Kidney epithelial cell (primary cell): ENCODE measurements around the gene C10orf67. TPM values are rescaled to one million over a fixed set of nuclear protein-coding genes. Genes with fewer than 3 reads are reported as not detected.

Experiments
- DNase-seq: peaks from one replicate; pipeline ENCODE4 v3.0.0-alpha.2; 2010; ENCODE audit warnings: low read depth
- H3K27me3 ChIP-seq: 2 replicates; pipeline ENCODE4 v1.6.0; 2011; ENCODE audit warnings: low read length; ENCODE audit not compliant: control insufficient read depth, insufficient read depth
- H3K36me3 ChIP-seq: 2 replicates; pipeline ENCODE4 v1.5.1; 2011; ENCODE audit warnings: low read length; ENCODE audit not compliant: control insufficient read depth, insufficient read depth
- H3K4me3 ChIP-seq: 2 replicates; pipeline ENCODE4 v1.5.1; 2011; ENCODE audit warnings: low read depth, mild to moderate bottlenecking, control low read depth, low read length
- CTCF ChIP-seq: IDR thresholded peaks from 2 replicates; pipeline ENCODE4 v1.5.1; 2011; ENCODE audit warnings: mild to moderate bottlenecking, moderate library complexity, low read length, control low read depth, inconsistent platforms; ENCODE audit not compliant: insufficient read depth, poor library complexity, severe bottlenecking
- total RNA-seq: library from RNA; depleted of rRNA; stranded (reverse); fragments of >200 nt; gene quantifications from 2 replicates; pipeline ENCODE4 v1.2.3, GENCODE V29; 2015

C10orf67 gene
- total RNA-seq, 1 donor from 2014 or later: not detected

DNA sequence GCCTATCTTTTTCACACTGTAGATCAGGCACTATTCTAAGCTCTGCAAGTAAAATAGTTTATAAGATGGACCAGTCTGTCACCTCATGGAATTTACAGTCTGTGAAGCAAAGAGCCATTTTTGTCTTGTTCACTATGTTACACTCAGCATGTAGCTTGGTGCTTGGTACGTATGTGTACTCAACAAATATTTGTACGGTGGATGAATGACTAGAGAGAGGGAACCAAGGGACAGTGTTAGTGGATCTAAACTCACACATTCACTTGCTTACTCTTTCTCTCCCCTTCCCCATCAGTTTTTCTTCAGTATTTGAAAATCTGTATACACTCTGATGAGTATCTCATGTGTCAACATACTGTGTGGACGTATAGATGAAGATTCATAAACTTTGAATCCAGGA, 106.6 kb downstream of the C10orf67 start:
- H3K27me3 ChIP-seq: no peaks in the 10 kb centered on the region
- H3K36me3 ChIP-seq: no peaks in the 10 kb centered on the region
- no peak for DNase-seq
- H3K4me3 ChIP-seq: no peak overlapping the region
- no peak for TF ChIP-seq CTCF

GRCh38 chr10:23230582-23230981, 114.0 kb downstream of the C10orf67 start:
- no peaks in the 10 kb centered on the region for H3K36me3 ChIP-seq

GRCh38 chr10:23217471-23217870, 127.1 kb downstream of the C10orf67 start:
- H3K36me3 ChIP-seq: no peaks in the 10 kb centered on the region
- DNase-seq: no peak
- H3K4me3 ChIP-seq: no peak overlapping the region
- H3K27me3 ChIP-seq: no peaks in the 10 kb centered on the region
- no peak for TF ChIP-seq CTCF

More at GRCh38 chr10:23230582-23230981, 114.0 kb downstream of the C10orf67 start:
- no peak for TF ChIP-seq CTCF
- no peaks in the 10 kb centered on the region for H3K27me3 ChIP-seq
- no peak overlapping the region for H3K4me3 ChIP-seq
- no peak for DNase-seq

DNA sequence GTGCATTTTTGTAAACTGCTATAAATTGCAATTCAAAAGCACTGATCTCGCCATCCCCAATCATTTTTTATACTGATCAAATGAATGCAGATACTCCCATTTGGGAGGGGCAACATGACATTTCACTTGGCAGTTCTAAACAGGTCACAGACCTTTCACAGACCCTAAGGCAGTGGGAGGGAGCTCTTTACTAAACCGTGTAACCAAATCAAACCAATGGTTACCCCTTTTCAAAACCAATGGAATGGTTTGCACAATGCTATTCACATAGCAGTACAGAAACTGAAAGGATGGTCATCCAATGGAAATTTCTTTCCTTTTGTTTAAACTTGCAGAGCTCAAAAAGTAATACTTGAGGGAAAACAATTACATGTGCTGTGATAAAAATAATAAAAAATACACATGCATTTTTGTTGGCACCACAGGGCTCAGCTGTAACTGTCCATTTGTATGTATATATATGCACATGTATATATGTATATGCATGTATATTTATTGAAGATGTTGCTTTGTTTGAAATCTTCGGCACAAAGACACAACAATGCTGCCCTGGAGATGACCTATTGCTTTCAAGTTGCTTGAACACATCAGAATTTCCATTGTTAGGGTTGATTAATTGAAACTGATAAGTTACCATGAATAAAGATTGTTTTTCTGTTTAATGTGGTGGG, 138.5 kb downstream of the C10orf67 start:
- H3K36me3 ChIP-seq: no peaks in the 10 kb centered on the region
- TF ChIP-seq CTCF: no peak
- DNase-seq: no peak
- H3K4me3 ChIP-seq: no peak overlapping the region
- peaks cover 23% of the 10 kb centered on the region for H3K27me3 ChIP-seq

DNA sequence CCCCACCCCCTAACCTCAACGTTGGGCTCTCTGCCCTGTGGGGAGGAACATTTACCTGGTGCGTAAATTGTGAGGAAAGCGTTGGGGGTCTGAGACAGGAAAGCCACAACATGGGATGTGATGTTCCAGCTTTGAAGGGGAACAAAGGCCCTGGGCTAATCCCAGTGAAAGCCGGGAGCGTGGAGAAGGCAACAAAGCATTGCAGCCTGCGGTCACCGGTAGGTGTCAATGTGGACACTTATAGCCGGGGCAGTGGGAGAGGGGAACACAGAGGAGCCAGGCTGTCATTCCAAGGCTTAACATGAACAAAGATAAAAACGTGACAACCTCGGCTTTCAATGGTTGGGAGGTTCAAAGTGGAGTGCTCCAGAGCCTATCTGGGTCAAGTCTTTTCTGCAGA, 139.8 kb downstream of the C10orf67 start:
- Histone ChIP-seq H3K36me3 (no peaks in the 10 kb centered on the region), H3K27me3 (peaks cover 32% of the 10 kb centered on the region), H3K4me3 (no peak overlapping the region)
- DNase-seq: no peak
- no peak for TF ChIP-seq CTCF
